DND-41 (cell line): ENCODE measurements around the gene SPINT4.
"Not testable (repeated sequence)": the region's sequence is repeated elsewhere in the genome, so short reads cannot be mapped to it uniquely, and the experiment has no call there.

ENCODE experiments used
- EZH2 ChIP-seq: IDR thresholded peaks from 3 replicates; pipeline ENCODE4 v1.6.1; 2012; ENCODE audit warnings: borderline replicate concordance, low read depth, mild to moderate bottlenecking, moderate library complexity, low read length, inconsistent platforms; ENCODE audit not compliant: severe bottlenecking
- TF ChIP-seq, protein P1 (sequence below): IDR thresholded peaks from 2 replicates; pipeline ENCODE4 v1.5.1; 2012; ENCODE audit warnings: borderline replicate concordance, low read length, moderate library complexity, mild to moderate bottlenecking; ENCODE audit not compliant: poor library complexity, severe bottlenecking; ENCODE audit errors: extremely low read depth

DNA sequence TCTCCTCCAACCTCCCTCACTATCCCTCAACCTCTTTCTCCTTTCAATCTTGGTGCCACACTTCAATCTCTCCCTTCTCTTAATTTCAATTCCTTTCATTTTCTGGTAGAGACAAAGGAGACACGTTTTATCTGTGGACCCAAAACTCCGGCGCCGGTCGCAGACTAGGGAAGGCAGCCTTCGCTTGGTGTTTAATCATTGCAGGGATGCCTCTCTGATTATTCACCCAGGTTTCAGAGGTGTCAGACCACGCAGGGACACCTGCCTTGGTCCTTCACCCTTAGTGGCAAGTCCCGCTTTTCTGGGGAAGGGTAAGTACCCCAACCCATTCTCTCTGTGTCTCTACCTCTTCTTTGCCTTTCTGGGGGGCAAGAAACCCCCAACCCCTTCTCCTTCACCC lies 37.8 kb downstream of the SPINT4 start:
- TF ChIP-seq, protein P1, sequence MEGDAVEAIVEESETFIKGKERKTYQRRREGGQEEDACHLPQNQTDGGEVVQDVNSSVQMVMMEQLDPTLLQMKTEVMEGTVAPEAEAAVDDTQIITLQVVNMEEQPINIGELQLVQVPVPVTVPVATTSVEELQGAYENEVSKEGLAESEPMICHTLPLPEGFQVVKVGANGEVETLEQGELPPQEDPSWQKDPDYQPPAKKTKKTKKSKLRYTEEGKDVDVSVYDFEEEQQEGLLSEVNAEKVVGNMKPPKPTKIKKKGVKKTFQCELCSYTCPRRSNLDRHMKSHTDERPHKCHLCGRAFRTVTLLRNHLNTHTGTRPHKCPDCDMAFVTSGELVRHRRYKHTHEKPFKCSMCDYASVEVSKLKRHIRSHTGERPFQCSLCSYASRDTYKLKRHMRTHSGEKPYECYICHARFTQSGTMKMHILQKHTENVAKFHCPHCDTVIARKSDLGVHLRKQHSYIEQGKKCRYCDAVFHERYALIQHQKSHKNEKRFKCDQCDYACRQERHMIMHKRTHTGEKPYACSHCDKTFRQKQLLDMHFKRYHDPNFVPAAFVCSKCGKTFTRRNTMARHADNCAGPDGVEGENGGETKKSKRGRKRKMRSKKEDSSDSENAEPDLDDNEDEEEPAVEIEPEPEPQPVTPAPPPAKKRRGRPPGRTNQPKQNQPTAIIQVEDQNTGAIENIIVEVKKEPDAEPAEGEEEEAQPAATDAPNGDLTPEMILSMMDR: not testable (repeated sequence)
- not testable (repeated sequence) for TF ChIP-seq EZH2
